ENCODE results near the gene ZNF511.

GRCh38 chr10:133327651-133328357, 19.1 kb downstream of the ZNF511 start:
- TF ChIP-seq GATA2 (IDR thresholded peaks at IDR 0.05; ENCODE audit: low read depth, low read length) (no peak), GATA3 (IDR thresholded peaks at IDR 0.05; ENCODE audit: low read depth, low read length) (no peak)

Measured in SH-SY5Y (cell line).